ENCODE results near the gene LGALS7B. TPM values are rescaled to one million over a fixed set of nuclear protein-coding genes. Genes with fewer than 3 reads are reported as not detected.
"Not testable (repeated sequence)": the region's sequence is repeated elsewhere in the genome, so short reads cannot be mapped to it uniquely, and the experiment has no call there.

The LGALS7B gene
- total and polyA plus RNA-seq, 10 donors, result 1.1 to 167 (median 33.5) TPM; not detected in 3

- Histone ChIP-seq H3K9me3 (no peaks in the 10 kb centered on the region), H3K27ac (no peak overlapping the region), H3K4me3 (no peak overlapping the region), H3K27me3 (replicated peaks in 1 of 7) (no peaks in the 10 kb centered on the region), H3K4me1 (peaks cover 0 to 17% (median 2%) of the 10 kb centered on the region in 6 donors), H3K36me3 (no peaks in the 10 kb centered on the region)
- 66 to 80% (median 75%) methylated on average over 12 to 20 of the region's 20 CpGs for WGBS, 5 donors
- peak in 2 of 3 donors; percentile 29 to 60 for TF ChIP-seq POLR2AphosphoS5 (IDR thresholded peaks at IDR 0.05)
- no peak for TF ChIP-seq CTCF (IDR thresholded peaks at IDR 0.05 in 8 of 11, conservative IDR thresholded peaks at IDR 0.05 in 3 of 11)
- peak; percentile 61 for DNase-seq
- intact Hi-C loops (cut with DNase I; ENCODE audit: low total_unique reads), result no loop called here
Measured at GRCh38 chr19:38743394-38744297, 45.4 kb upstream of the LGALS7B start.

- Histone ChIP-seq H3K4me1 (peaks cover 0 to 17% (median 2%) of the 10 kb centered on the region in 6 donors), H3K27ac (no peak within 1 kb of the TSS), H3K36me3 (no peaks in the 10 kb centered on the region), H3K9me3 (no peaks in the 10 kb centered on the region), H3K4me3 (no peak within 1 kb of the TSS), H3K27me3 (replicated peaks in 1 of 7) (no peaks in the 10 kb centered on the region)
- intact Hi-C loops (cut with DNase I; ENCODE audit: low total_unique reads), result no loop called here
- 82 to 93% (median 87%) methylated on average over 10 of the region's 10 CpGs for WGBS, 5 donors
- TF ChIP-seq POLR2A (IDR thresholded peaks at IDR 0.05) (no peak), POLR2AphosphoS5 (IDR thresholded peaks at IDR 0.05) (no peak), CTCF (IDR thresholded peaks at IDR 0.05 in 8 of 11, conservative IDR thresholded peaks at IDR 0.05 in 3 of 11) (no peak)
- DNase-seq, result no peak
Measured at GRCh38 chr19:38744298-38744681, 44.7 kb upstream of the LGALS7B start, which contains the start of gene CAPN12. CAPN12 (minus strand) TSS chr19:38744474; CDS start chr19:38744165, 309 bp downstream.

GRCh38 chr19:38744874-38745273 is 44.1 kb upstream of the LGALS7B start:
- no peak for TF ChIP-seq POLR2A (IDR thresholded peaks at IDR 0.05)
- no peak for TF ChIP-seq CTCF (IDR thresholded peaks at IDR 0.05 in 8 of 11, conservative IDR thresholded peaks at IDR 0.05 in 3 of 11)
- TF ChIP-seq POLR2AphosphoS5 (IDR thresholded peaks at IDR 0.05), result no peak
- no peaks in the 10 kb centered on the region for H3K36me3 ChIP-seq
- no peak overlapping the region for H3K27ac ChIP-seq
- DNase-seq, result no peak
- peaks cover 0 to 2% (median 0%) of the 10 kb centered on the region in 7 donors for H3K27me3 ChIP-seq (replicated peaks in 1 of 7)
- intact Hi-C loops (cut with DNase I; ENCODE audit: low total_unique reads), result no loop called here
- H3K4me1 ChIP-seq, result peaks cover 0 to 12% (median under 1%) of the 10 kb centered on the region in 6 donors
- 78 to 89% (median 81%) methylated on average over 6 of the region's 6 CpGs for WGBS, 5 donors
- no peaks in the 10 kb centered on the region for H3K9me3 ChIP-seq
- H3K4me3 ChIP-seq, result no peak overlapping the region

GRCh38 chr19:38745316-38745715 is 43.7 kb upstream of the LGALS7B start:
- Histone ChIP-seq H3K27ac (no peak overlapping the region), H3K4me3 (no peak overlapping the region), H3K4me1 (peaks cover 0 to 9% (median 0%) of the 10 kb centered on the region in 6 donors), H3K9me3 (no peaks in the 10 kb centered on the region), H3K36me3 (no peaks in the 10 kb centered on the region), H3K27me3 (replicated peaks in 1 of 7) (peaks cover 0 to 4% (median 0%) of the 10 kb centered on the region in 7 donors)
- DNase-seq, result peak; percentile 41
- TF ChIP-seq POLR2AphosphoS5 (IDR thresholded peaks at IDR 0.05) (no peak), CTCF (IDR thresholded peaks at IDR 0.05 in 8 of 11, conservative IDR thresholded peaks at IDR 0.05 in 3 of 11) (no peak), POLR2A (IDR thresholded peaks at IDR 0.05) (no peak)
- intact Hi-C loops (cut with DNase I; ENCODE audit: low total_unique reads), result no loop called here
- WGBS, 5 donors, result 82 to 83% (median 82%) methylated on average over 7 of the region's 7 CpGs

- H3K9me3 ChIP-seq; H3K27ac ChIP-seq; H3K4me1 ChIP-seq; intact Hi-C loops (cut with DNase I; ENCODE audit: low total_unique reads); DNase-seq; H3K4me3 ChIP-seq; H3K36me3 ChIP-seq; H3K27me3 ChIP-seq (replicated peaks in 1 of 7): not testable (repeated sequence)
- 76 to 90% (median 86%) methylated on average over 3 of the region's 3 CpGs for WGBS, 5 donors
Measured at GRCh38 chr19:38753783-38754182, 35.2 kb upstream of the LGALS7B start.

- WGBS, 5 donors, result 83 to 95% (median 88%) methylated on average over 1 to 2 of the region's 2 CpGs
- H3K27ac ChIP-seq; intact Hi-C loops (cut with DNase I; ENCODE audit: low total_unique reads); H3K27me3 ChIP-seq (replicated peaks in 1 of 7); H3K36me3 ChIP-seq; H3K9me3 ChIP-seq; DNase-seq; H3K4me3 ChIP-seq; H3K4me1 ChIP-seq: not testable (repeated sequence)
Measured at GRCh38 chr19:38754196-38754595, 34.8 kb upstream of the LGALS7B start.

All from spleen (tissue), 11 donors.